Activated CD4-positive, alpha-beta T cell treated with anti-CD3 and anti-CD28 coated beads for 24 hours (primary cell): ENCODE results near the gene NFAM1.

Experiments used
- DNase-seq, 2 donors: peaks; one replicate each; pipeline ENCODE4 v3.0.0-alpha.2; 2020; ENCODE audit warnings: low read depth in 2 of 2

NFAM1 gene

DNA sequence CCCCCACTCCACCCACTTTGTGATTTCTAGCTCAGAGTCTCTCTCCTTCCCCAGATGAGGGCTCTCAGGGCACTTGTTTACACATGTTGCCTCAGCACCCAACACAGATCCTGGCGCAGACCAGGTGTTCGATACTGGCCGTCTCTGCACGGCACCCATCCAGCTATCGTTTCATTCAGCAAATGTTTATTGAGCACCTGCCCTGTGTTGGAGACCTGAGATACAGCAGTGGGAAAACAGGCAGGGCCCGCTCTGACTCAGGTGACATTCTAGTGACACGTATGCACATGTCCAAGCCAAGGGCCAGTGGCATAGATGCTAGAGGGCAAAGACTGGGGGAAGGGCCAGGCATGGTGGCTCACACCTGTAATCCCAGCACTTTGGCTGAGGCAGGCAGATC lies 71.9 kb downstream of the NFAM1 start:
- no peak for DNase-seq

DNA sequence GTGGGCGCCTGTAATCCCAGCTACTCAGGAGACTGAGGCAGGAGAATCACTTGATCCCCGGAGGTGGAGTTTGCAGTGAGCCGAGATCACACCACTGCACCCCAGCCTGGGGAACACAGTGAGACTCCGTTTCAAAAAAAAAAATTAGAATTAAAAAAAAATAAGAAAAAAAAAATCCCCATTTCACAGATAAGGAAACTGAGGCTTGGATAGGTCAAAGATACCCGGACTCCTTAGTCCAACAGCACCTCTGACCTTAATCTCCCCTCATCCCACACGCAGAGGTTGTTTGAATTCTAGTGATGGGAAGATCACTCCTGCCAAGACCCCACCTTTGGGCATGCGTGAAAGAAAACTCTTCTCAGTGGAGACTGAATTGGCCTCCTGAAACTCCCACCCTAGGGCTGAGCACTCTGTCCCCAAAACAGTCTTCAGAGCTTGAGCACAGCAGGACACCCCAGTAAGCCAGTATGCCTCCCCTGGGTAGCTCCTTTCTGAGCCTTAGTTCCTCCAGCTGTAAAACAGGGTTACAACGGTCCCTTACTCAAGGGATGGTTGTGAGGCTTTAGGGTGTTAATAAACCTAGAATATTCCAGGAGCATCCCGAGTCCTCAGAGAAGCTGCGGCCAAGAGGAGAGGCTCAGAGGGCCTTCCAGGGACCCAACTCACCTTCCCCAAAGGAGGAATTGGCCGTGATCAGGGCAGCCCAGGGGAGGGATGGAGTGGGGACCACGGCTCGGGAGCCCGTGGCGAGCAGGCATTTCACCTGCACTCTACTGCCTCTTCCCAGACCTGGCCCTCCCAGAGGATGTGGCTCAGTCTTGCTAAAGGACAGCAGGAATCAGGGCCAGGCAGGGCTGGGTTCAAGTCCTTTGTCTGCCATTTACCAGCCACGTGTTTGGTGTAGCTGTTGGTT lies 73.3 kb downstream of the NFAM1 start:
- DNase-seq = no peak

DNA sequence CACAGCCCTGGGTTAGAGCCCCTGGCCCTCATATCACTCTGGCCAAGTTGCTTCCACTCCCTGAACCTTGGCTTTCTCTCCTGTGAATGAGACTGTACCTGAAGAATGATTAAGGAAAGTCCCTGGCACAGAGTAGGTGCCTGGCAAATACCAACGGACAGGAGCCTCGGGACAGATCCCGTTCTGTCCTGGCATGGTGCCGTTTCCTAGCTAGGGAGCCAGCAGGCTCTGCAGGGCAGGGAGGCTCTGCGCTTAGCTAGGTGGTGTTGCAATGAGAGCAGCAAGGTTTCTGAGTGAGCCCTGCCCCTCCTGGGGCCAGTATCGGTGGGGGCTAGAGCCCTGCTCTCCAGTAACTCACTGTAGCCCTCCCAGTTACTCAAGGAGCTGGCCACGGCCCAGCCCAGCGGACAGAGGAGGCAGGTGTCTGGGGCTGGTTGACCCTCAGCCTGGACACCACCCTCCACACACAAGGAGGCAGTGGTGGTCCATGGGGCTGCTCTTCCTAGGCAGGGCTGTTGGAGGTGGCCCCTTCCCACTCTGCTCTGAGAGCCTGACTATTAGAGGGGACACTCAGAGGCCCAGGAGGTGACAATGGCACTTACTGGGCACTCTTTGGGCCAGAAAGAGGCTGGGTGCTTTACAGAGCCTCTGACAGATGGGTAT lies 74.4 kb downstream of the NFAM1 start:
- no peak for DNase-seq

DNA sequence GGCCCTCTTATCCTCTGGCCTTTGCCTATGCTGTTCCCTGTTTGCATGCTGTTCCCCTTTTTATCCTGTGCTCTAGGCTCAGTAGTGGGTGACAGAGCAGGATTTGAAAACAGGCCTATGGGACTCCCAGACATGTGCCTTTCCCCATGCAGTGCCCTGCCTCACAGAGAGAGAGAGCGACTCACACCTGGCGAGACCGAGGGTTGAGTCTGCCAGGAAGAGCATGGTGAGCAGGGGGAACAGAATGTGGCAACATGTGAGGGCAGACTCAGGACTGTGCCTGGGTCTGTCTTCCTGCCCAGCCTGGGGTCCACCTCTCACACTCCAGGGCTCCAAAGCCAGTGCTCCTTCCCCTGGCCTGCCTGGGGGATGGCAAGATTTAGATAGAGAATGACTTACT lies 75.0 kb downstream of the NFAM1 start:
- DNase-seq = no peak

DNA sequence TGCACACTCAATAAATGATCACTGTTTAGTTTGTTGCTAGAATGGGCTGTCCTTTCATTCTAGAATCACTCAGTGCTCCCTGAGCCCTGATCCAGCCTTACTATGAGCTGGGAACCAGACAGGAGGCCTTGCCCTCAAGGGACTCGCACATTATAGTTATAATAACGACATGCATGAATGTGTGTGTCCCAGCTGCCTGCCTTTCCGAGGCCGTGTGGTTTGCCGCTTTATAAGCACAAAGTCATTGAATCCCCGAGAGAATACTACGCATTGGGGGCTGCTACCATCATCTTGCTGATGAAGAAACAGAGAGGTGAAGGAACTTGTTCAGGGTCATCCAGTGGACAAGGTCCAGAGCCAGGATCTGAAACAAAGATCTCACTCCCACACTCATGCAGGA lies 75.7 kb downstream of the NFAM1 start:
- DNase-seq = no peak

DNA sequence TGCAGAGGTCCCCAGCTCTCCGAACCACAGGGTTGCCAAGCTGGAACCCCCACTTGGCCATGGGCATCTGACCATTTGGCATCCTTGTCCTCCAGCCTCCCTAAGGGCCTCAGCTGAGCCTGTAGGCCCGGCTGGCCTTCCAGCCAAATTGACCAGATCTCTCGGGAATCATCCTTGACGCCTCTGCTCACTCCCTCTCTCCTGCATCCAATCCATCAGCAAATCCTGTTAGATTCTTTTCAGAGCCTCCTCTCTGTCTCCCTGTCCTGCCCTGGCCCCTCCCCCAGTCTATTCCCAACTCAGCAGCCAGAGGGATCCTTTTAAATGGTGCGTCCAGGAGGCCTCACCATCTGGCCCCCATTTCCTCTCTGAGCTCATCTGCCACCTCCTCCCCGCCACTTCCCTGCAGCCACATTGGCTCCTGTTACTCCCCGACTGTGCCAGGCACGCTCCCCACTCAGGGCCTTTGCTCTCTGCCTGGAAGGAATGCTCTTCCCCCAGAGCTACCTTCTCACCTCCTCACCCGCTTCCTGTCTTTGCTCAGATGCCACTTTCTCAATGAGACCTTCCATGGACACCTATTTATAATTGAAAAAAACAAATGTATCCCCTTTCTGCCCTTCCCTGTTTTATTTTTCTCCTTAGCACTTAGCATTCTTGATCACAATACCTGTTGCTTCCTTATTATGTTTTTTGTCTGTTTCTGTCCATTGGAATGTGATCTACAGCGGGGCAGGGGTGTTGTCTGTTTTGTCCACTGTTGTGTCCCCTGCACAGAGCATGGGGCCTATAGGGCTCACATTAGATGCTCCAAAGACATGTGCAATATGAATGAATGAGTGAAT lies 78.1 kb downstream of the NFAM1 start:
- DNase-seq = no peak

DNA sequence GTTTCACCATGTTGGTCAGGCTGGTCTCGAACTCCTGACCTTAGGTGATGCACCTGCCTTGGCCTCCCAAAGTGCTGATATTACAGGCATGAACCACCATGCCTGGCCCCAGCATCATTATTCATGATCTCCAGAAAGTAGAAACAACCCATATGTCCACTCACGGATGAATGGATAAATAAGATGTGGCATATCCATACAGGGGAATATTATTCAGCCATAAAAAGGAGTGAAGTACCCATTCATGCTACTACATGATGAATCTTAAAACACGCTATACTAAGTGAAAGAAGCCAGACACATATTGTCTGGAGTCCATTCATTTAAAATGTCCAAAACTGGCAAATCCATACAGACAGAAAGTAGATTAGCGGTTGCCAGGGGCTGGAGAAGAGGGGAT lies 81.8 kb downstream of the NFAM1 start:
- DNase-seq = no peak

DNA sequence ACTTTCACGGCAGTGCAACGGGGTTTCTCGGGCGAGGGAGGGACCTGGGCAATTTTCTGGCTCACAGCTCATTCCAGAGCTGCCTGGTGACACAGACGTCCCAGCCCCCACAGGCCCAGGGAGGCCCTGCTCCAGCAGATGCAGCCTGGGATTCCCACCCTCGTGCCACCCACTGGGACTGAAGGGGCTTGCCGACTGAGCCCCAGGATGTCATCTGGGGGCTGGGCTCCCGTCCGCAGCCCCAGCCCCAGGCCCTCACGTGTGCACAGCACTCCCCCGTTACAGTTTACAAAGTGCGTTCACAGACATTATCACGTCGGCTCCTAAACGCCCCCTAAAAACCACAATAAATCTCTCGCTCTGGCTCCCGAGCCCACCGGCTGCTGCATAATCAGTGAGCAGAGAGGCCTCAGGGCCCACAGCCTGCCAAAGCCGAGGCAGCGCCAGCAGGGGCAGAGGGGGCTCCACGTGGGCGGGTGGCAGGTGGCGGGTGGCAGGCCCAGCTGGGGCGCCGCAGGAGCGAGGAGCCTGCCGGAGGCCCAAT lies 84.8 kb downstream of the NFAM1 start:
- DNase-seq = no peak

DNA sequence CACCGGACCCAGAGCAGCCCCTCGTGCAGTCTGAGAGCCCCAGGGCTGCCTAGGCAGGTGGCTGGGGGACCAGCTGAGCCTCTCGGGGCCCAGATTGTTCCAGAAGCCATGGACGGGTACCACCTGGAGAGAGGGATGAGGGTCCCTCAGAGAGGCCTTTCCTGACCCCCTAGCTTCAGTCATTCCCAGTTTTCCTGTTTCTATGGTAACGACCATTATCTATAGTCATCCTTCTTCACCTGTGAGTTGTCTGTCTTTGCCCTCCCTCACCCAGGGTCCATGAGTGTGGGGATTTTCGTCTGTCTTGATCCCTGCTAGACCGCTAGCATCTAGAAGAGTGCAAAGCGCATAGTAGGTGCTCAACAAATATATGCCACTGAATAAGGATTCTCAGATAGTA lies 85.5 kb downstream of the NFAM1 start:
- DNase-seq = no peak

DNA sequence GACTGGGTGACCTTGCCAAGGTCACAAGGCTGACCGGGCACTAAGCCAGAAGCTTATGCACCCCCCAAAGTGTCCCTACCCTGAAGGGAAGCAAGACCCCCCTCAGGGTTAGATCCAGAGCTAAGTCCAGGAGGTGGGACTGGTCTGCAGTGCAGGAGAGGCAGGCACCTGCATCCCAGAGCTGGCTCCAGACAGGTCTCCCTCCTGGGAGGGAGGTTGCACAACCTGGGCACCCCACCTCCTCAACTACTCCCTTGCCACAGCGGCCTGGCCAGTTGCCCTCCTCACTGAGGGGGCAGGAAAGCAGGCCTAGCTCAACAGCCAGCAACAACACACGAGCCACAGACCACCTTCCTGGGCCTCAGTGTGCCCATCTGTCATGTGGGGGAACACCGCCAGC lies 86.7 kb downstream of the NFAM1 start:
- DNase-seq = no peak

DNA sequence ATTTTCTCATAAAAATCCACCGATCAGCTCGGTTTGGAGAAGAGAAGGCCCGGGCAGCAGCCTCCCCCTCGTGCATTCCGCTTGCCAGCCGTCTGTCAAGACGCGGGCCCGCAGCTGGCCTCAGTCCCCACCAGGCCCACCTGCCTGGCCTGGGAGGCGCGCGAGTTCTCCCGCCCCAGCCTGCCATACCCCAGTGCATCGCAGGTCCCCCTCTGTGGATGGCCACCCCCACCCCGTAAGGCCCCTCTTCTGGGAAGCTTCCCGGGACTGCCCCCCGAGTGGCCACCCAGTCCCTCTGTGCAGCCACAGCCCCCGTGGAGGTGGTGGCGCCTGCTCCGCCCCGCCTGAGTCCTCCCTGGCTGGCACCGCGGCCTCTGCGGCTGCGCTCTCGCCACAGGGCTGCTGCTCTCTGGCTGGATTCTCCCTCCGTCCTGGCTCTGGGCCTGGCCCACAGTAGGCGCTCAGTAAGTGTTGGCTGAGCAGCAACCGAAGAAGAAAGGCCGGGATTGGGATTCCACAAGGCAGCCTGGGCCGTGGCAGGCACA lies 87.8 kb downstream of the NFAM1 start:
- no peak for DNase-seq

DNA sequence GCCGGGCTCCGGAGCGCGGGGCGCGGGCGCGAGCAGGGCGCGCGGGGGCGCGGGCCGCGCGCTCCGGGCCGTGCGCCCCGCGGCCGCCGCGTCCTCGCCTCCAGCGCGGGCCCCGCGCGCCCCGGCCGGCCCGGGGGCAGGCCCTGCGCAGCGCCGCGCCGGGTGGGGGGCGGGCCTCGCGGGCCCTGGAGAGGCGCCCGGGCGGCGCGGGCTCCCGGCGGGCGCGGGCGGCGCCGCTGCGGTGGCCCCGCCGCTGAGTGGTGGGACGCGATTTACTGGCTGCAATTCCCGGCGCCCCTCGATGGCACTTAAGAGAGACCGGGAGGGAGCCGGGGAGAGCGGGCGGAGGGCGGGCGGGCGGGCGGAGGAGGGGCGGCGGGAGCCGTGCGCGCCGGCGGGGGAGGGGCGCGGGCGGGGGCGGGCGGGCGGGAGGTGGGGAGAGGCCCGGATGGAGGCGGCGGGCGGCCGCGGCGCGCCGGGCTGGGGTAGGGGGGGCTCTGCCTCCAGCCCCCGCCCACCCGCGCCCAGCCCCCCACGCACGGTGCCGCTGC lies 88.6 kb downstream of the NFAM1 start:
- no peak for DNase-seq

DNA sequence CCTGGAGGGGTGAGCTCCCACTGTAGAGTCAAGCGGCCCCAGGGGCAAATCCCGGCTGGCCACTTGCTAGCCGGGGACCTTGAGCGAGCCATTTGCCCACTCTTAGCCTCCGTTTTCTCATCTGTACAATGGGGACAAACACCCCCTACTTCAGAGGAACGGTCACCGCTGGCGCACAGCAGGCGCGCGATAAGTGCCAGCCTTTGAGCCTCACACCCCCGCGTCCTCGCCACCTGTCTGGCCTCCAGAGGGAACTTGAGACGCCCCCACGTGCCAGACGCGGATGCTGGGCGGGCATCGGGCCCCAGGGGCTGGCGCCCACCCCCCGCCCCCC lies 89.1 kb downstream of the NFAM1 start:
- DNase-seq = no peak

DNA sequence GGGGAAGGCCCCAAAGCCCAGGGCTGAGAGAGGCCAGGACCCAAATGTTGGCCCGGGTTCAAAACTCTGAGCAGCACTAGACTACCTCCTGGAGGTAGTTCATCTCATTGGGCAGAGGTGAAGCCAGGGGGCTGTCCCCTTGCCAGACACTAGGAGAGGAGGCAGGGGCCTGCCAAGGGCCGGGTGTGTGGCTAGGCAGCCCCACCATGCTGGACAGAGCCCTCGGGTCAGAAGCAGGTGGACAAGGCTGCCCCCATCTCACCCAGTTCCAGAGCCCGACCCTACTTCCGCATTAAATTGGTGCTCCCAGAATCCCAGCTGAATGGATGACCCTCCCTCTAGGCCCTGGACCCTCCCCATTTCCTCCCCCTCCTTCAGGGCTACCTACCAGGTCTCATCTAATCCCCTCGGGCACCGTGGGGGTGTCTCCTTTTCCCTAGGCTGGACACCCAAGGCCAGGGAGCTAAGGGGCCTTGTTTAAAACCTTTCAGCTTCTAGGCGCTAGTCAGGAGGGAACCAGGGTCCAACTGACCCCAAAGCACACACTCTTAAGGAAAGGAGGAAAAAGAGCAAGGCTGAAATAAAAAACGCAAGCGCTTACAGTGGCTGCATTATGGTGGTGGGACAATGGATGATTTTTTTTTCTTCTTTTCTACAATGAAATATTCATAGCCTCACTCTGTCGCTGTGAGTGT lies 89.6 kb downstream of the NFAM1 start:
- DNase-seq = no peak

DNA sequence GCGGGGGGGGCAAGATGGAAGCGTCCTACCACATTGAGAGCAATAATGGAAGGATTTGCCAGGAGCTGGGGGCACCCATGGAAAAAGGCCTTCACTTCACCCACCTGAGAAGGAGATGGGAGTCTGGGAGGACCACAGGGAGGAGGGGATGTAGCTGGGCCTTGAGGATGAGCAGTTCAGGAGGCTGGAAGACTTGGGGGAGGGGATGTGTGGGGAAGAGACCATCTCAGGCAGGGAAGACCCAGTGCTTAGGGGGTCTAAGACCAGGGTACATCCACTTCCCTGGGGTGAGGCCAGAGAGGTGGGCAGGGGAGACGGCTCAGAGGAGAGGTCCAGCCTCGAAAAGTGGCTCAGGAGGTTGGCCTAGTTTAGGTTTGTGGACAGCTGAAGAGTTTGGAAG lies 90.4 kb downstream of the NFAM1 start:
- DNase-seq = no peak

DNA sequence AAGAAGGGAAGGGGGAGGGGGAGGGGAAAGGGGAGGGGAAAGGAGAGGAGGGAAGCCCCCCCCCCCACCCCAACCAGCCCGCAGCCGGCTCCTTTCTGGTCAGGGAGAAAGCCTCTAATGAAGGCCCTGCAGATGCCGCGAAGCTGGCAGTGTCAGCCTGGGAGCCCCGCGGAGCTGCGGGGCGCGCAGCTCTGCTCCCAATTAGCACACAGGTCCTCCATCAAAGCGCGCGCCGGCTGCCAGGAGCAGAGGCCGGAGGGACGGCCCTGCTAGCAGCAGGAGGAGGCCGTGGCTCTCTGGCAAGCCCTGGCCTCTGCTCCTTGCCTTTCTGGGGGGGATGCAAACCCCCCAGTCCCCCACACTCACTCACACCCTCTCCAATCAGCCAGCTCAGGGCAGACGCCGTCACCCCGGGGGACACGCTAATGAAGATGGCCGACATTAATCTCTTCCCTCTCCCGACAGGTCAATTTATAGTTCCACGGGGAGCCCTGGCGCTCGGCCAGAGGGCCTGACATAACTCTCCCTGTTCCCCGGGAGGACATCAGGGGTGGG lies 91.3 kb downstream of the NFAM1 start:
- no peak for DNase-seq

DNA sequence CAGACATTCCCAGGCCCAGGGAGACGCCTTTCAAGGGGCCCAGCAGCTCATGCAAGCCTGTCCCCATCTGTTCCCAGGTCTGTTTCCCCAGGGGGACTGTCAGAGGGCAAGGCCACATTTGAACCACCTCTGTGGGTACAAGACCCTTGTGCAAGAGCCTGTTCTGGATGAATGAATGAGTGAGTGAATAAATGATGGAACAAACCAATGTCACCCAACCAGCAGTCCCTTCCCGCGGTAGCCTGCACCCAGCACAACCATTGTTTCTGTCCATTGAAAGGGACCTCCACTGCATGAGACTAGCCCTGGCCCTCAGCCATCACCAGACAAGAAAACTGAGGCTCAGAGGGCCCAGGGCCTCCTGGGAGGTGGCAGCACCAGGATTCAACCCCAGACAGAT lies 92.1 kb downstream of the NFAM1 start:
- DNase-seq = no peak

DNA sequence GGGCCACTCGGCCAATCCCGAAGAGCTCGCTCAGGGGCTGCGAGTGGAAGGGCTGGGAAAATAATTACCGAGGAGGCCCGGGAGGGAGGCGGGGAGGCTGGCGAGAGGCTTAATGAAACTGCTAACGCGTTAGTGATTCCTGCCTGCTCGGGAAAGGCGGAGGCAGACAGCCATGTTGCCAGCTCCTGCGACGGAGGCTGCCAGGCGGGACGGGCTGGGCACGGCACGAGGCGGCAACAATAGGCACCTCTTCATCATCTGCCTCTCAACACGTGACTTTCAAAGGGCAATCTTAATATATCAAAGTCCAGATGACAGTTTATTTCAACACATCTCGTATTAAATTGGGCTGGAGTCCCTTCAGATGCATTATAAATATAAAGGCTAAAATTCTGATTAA lies 93.7 kb downstream of the NFAM1 start:
- no peak for DNase-seq

DNA sequence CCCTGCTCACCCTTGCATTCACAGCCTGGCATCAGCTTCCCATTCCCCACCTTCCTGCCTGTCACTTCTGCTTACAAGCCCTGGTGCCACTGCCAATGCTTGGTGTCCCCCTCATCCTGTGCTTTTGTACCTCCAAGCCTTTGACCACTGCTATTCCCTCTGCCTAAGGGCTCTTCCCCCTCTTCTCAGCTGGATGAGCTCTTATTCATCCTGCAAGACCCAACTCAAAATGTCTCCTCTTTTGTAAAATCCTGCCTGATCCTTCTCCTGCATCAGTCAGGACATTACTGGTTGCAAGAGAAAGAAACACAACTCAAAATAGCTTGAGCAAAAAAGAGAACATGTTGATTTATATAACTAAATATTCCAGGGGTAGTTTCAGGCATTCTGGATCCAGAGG lies 94.8 kb downstream of the NFAM1 start:
- no peak for DNase-seq

DNA sequence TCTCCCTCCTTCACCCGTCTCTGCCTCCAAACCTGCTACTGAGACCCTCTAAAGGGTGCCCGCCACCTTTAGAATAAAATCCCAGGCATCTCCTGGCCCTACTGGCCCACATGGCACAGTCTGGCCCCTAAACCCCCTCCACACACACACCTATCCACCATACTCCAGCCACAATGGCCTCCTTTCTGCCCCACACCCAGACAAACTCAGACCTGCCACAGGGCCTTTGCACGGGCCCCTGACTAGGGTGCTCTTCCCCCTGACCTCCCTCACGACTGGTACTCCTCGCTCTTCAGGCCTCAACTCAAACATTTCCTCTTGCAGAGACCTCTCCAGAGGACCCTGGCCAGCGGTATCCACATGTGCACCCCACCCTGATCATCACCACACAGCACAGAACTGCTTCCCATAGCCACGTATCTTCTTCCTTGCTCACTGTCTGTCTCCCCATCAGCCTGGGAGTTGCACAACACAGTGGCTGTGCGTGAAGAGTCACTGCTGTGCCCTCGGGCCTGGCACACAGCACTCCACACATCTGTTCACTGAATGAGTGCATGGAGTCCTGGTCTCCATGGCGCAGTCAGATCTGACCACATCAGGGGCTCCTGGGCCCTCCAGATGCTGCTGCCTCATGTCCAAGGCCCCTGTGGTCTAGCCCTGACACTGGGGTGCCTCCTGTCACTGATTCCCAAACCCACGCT lies 95.5 kb downstream of the NFAM1 start:
- no peak for DNase-seq
